Breast epithelium (tissue), 4 donors: ENCODE data around the gene OPCML. TPM values are rescaled to one million over a fixed set of nuclear protein-coding genes. Genes with fewer than 3 reads are reported as not detected.

Experiments
- DNase-seq, 2 donors: peaks; one replicate each; pipeline ENCODE4 v3.0.0-alpha.2; 2019; ENCODE audit warnings: low spot score in 2 of 2
- H3K27ac ChIP-seq, 2 donors: fragments of 200-600 bp; sonication (generic) in 1 of 2; one replicate each; pipeline ENCODE4 v1.5.1; 2016 to 2019; ENCODE audit warnings: mild to moderate bottlenecking in 1 of 2
- H3K27me3 ChIP-seq, 2 donors: fragments of 200-600 bp; sonication (generic) in 1 of 2; one replicate each; pipeline versions ENCODE4 v1.5.1 to v1.6.0; 2017 to 2019; ENCODE audit warnings: control low read depth in 1 of 2, mild to moderate bottlenecking in 1 of 2
- H3K36me3 ChIP-seq: fragments of 200-600 bp; one replicate; pipeline ENCODE4 v1.5.1; 2019
- H3K4me1 ChIP-seq, 2 donors: fragments of 200-600 bp; sonication (generic); one replicate each; pipeline ENCODE4 v1.5.1; 2016 to 2019; ENCODE audit warnings: control low read depth in 1 of 2
- H3K4me3 ChIP-seq, 3 donors: fragments of 200-600 bp; sonication (generic); 1 replicate in 2 of 3; 2 replicates in 1 of 3; pipeline ENCODE4 v1.5.1; 2016 to 2019; ENCODE audit warnings: mild to moderate bottlenecking in 3 of 3, moderate library complexity in 2 of 3
- H3K9me3 ChIP-seq, 2 donors: fragments of 200-600 bp; sonication (generic) in 1 of 2; one replicate each; pipeline ENCODE4 v1.5.1; 2016 to 2019; ENCODE audit warnings: control low read depth in 1 of 2
- CTCF ChIP-seq, 3 donors: fragments of 450-650 bp; IDR thresholded peaks; one replicate each; pipeline ENCODE4 v1.5.1; 2016 to 2017; ENCODE audit warnings: antibody characterized with exemption in 3 of 3, mild to moderate bottlenecking in 3 of 3, moderate library complexity in 3 of 3
- POLR2A ChIP-seq: fragments of 450-650 bp; IDR thresholded peaks from one replicate; pipeline ENCODE4 v1.6.1; 2016; ENCODE audit warnings: antibody characterized with exemption, mild to moderate bottlenecking, moderate library complexity
- POLR2AphosphoS5 ChIP-seq, 3 donors: sonication (generic); formaldehyde crosslinking; IDR thresholded peaks; one replicate each; pipeline ENCODE4 v1.6.1; 2017; ENCODE audit warnings: antibody characterized with exemption in 3 of 3
- intact Hi-C: fragments of 100-400 bp; cut with DNase I; formaldehyde crosslinking; loops from one replicate; pipeline ENCODE4 v1.15.1; 2023; ENCODE audit warnings: low total_unique reads
- total RNA-seq, 3 donors: library from RNA; depleted of rRNA; stranded (reverse); fragments of >200 nt; gene quantifications; one replicate each; pipeline ENCODE4 v1.1.0, GENCODE V29; 2016

OPCML gene
- total RNA-seq, 3 donors from 2014 or later = not detected

DNA sequence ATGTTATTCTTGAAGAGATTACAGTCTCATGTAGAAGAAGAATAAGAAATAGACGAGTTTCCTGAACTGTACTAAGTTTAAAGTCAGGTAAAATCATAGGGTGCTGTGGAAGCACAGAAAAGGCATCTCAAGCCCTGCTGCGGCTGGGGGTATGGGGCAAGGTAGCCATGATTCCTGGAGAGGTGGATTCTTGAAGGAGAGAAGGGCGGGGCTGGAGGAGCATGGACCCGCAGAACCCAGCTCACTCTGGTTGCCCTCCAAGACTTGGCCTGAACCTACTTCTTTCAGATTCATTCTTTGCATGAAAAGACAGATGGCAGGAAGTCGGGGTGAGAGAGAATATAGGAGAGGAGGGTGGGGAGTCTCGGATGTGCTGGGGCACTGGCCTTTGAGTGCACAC lies 57.8 kb downstream of the OPCML start:
- DNase-seq = no peak
- TF ChIP-seq POLR2AphosphoS5 (IDR thresholded peaks at IDR 0.05) (no peak), CTCF (IDR thresholded peaks at IDR 0.05) (no peak), POLR2A (no peak)
- H3K27ac ChIP-seq = no peak overlapping the region

GRCh38 chr11:133467686-133468085 lies 64.6 kb downstream of the OPCML start:
- Histone ChIP-seq H3K4me3 (no peak overlapping the region), H3K36me3 (no peaks in the 10 kb centered on the region), H3K27ac (no peak overlapping the region), H3K27me3 (no peaks in the 10 kb centered on the region), H3K4me1 (no peaks in the 10 kb centered on the region), H3K9me3 (no peaks in the 10 kb centered on the region)
- intact Hi-C loops = no loop called here
- TF ChIP-seq POLR2A = no peak
- no peak for TF ChIP-seq POLR2AphosphoS5 (IDR thresholded peaks at IDR 0.05)
- TF ChIP-seq CTCF (IDR thresholded peaks at IDR 0.05) = no peak
- DNase-seq = no peak

More for the DNA sequence above, 57.8 kb downstream of the OPCML start:
- H3K9me3 ChIP-seq = no peaks in the 10 kb centered on the region
- no peaks in the 10 kb centered on the region for H3K4me1 ChIP-seq
- intact Hi-C loops = no loop called here
- H3K27me3 ChIP-seq = no peaks in the 10 kb centered on the region
- no peaks in the 10 kb centered on the region for H3K36me3 ChIP-seq
- no peak overlapping the region for H3K4me3 ChIP-seq

- H3K27me3 ChIP-seq = no peaks in the 10 kb centered on the region
- H3K27ac ChIP-seq = peak overlapping the region in 1 of 2 donors; percentile 7
- no peak for DNase-seq
- no peaks in the 10 kb centered on the region for H3K9me3 ChIP-seq
- no peak overlapping the region for H3K4me3 ChIP-seq
- H3K36me3 ChIP-seq = no peaks in the 10 kb centered on the region
- TF ChIP-seq POLR2AphosphoS5 (IDR thresholded peaks at IDR 0.05) = no peak
- no peak for TF ChIP-seq CTCF (IDR thresholded peaks at IDR 0.05)
- TF ChIP-seq POLR2A = no peak
- no peaks in the 10 kb centered on the region for H3K4me1 ChIP-seq
- intact Hi-C loops = no loop called here
Measured at GRCh38 chr11:133443206-133443747, 89.0 kb downstream of the OPCML start.

DNA sequence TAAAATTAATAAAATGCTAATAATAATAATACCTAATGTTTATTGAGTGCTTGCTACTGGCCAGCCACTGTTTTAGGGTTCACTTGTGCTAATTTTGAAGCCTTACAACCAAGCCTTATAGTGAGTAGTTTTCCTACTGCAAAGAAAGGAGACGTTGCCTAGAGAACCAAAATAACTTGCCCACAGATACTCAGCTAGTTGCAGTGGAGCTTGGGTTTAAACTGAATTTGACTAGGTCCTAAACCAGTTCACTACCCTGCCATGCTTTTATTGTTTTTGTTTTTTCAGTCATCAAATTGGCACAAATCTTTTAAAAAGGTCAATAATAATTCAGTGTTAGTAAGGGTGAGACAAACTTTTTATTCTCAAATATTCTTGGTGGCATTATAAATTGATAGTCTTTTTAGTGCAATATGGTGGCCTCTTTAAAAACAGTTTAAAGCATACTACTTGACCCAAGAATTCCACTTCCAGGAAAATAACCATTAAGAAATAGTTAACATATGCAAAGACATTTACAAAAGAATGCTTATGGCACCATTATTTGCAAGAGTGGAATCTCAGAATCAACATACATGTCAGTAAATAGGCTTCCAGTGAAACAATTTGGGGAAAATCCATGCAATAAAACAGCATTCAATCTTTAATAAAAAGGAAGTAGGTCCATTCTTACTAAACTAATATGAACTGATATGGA lies 90.2 kb downstream of the OPCML start:
- H3K27me3 ChIP-seq = no peaks in the 10 kb centered on the region
- no peaks in the 10 kb centered on the region for H3K4me1 ChIP-seq
- H3K9me3 ChIP-seq = no peaks in the 10 kb centered on the region
- no peak overlapping the region for H3K27ac ChIP-seq
- H3K4me3 ChIP-seq = no peak overlapping the region
- intact Hi-C loops = no loop called here
- no peaks in the 10 kb centered on the region for H3K36me3 ChIP-seq
- no peak for DNase-seq
- TF ChIP-seq POLR2A (no peak), CTCF (IDR thresholded peaks at IDR 0.05) (no peak), POLR2AphosphoS5 (IDR thresholded peaks at IDR 0.05) (no peak)

- TF ChIP-seq POLR2AphosphoS5 (IDR thresholded peaks at IDR 0.05) (no peak), POLR2A (no peak), CTCF (IDR thresholded peaks at IDR 0.05) (no peak)
- DNase-seq = no peak
- H3K4me1 ChIP-seq = no peaks in the 10 kb centered on the region
- no peak overlapping the region for H3K27ac ChIP-seq
- no peaks in the 10 kb centered on the region for H3K9me3 ChIP-seq
- H3K36me3 ChIP-seq = no peaks in the 10 kb centered on the region
- no peak overlapping the region for H3K4me3 ChIP-seq
- intact Hi-C loops = no loop called here
- H3K27me3 ChIP-seq = no peaks in the 10 kb centered on the region
Measured at GRCh38 chr11:133425992-133426391, 106.3 kb downstream of the OPCML start.
